Activated T-helper 1 cell treated with Interleukin-2 at 50 U/mL for 16 hours (primary cell): Measurements from ENCODE around the gene KCTD1.

Source experiments
- DNase-seq: peaks from one replicate; pipeline ENCODE4 v3.0.0-alpha.2; 2020; ENCODE audit warnings: low read depth

The KCTD1 gene

DNA sequence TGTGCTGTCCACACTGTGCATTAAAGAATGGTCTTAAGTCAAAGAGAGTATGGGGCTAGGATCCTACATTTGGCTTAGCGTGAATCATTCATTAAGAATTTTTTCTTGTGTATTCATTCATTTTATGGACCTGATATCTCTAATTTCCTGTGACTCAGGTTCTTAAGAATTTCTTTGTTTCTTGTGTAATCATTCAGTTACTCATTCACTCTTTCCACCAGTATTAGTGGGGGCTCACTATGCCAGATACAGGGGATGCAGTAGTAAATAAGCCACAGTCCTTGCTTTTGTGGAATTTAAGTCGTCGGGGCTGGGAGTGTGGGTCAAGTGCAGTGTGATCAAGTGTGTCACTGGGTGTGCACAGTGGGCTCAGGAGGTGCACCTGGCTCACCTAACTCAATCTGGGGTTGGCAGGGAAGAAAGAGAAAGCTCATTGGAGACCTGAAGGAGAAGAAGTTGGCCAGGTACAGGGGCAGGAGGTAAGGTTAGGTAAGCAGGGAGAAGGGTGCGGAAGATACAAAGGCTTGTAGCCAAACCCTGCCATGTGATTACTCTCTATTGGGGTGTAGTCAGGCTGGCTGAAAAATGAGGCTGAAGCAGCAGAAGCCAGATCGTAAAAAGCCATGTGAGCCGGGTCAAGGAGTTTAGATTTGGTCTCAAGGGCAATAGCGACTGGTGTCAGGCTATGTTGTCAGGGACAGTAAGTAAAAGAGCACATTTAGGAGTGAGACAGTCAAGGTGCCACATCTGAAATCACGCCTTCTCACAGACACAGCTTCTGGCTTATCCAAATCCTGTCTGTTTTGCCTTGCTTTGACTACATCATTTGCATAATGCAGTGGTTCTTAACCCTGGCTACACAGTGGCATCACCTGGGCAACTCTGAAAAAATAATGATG is 67.2 kb downstream of the KCTD1 start:
- no peak for DNase-seq

DNA sequence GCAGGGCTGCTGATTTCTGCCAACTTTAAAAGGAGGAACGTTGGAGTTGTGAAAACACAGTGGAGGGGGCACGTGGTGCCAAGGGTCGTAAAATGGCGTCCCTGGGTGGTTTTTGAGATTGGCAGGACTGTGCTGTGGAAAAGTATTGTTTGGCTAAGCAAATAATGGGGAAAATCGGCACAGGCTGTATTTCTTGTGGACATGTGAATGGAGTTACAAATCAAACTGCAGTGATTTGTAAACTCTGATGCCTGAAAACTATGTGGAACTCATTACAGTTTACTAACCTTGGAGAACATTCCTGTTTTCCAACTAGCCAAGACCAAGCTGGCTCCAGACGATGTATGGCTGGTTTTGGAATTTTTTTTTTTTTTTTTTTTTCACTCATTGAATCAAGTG is 68.7 kb downstream of the KCTD1 start:
- DNase-seq: no peak

DNA sequence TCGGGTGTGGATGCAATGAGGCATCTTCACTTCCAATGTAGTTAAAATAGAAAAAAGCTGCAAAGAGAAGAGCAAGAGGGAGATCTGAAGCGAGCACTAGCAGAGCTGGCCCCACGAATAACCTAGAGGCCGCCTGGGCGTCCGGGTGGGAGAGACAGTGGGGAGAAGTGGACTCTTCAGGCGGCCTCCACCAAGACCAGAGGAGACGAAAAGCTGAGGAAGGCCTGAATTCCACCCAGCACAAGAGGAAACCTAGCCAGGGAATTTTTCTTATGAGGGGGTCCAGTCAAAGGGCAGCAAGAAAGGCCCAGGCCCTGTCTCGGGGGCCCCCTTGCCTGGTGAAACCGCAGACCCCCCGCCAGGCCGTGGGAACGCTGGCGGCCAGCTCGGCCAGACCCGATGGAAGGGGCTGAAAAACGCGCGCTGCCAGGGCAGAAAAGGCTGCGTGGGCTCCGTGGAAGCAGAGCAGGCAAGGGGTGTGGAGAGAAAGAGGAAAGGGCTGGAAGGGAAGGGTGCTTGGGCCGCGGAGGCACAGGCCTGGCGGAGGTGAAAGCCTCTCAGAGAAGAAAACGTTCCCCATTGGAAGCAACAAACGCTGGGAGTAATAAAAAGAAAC is 69.2 kb downstream of the KCTD1 start:
- DNase-seq: no peak

DNA sequence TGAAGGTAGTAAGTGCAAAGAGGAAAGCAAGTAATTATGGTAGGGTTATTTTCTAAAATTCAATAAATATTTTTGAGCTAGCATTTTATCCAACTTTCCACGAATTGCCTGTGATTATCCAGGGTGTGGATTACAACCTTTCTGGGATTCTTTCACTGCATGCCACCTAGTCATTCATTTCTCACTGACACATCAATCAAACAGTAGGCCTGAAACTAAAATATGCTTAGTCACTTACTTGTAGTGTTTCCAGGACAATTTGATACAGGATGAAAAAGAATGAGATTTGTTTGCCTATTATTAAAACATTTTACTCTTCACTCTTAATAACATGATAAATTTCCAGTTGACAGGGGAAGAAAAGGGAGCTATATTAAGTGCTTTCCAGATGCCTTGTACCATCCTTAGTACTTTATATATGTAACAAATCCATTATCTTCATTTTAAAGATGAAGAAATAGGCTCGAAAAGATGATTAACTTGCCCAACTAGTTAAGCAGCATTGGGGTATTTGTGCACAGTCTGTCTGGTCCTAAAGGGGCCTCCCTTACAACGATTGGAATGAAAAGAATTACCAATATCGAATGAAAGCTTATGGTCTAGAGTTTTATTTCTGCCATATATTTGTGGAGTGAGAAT is 70.4 kb downstream of the KCTD1 start:
- no peak for DNase-seq

DNA sequence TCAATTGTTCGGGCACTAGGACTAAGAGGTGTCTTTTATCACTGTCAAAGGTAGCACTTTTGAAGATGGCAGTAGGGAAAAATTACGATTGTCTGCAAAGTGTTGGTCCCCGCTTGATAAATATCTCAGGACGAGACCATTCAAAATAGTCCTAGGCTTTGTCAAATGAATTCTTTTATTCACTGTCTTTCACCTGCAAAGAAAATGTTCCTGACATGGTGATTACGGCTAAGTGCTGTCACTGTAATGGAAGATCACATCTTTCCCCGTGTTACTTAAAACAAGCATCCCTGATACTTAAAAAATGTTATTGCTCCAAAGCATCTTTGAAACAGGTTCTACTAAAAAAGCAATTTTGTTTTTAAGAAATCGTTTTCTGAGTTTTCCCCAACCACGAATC is 71.7 kb downstream of the KCTD1 start:
- DNase-seq: no peak

DNA sequence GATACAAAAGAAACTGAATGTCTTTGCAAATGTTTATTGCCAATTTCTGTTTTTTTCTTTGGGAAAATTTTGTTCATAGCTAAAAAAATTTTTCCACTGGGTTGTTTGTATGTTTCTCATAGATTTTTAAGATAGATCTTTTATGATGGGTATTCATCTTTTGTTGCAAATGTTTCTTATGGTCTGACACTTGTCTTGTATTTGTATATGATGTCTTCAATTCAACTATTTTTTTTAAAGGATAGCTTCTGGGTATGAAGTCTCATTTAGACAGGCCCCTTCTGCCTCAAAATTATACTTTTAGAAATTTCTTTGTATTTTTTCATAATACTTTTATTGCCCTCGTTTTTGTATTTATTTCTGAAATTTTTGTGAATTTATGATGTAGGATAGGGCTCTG is 73.8 kb downstream of the KCTD1 start:
- no peak for DNase-seq

DNA sequence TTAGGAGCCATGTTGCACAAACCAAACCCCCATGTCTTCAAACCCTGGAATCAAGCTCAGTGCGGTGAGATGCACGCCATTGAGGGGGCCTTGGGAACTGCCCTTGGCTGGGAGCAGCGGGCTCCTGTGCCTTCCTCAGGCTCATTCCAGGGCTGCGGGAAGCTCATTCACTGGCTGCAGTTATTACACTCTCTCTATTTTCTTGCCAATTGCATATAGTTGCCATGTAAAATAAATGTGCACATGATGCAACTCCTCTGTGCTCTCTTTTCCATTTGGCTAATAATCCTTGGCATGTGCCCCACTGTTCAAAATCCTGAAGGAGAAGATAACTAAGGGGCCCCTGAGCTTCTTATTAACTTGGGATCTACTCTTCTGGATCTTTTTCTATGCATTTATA is 74.7 kb downstream of the KCTD1 start:
- DNase-seq: no peak

DNA sequence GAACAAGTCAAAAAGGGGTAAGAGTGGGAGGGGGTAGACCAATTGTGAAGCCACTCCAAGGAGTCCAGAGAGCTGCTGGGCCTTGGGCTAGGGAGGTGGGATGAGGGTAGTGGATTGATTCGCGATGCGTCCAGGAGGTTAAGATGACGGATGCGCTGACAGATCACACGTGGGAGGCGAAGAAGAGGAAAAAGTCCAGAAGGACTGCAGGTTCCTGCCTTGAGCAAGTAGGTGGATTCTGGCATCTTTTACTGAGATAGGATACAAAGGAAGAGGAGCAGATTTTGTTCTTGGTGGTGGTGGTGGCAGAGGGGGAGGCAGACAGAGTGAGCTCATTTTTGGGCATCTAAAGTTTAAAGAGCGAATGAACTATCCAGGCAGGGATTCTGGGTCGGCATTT is 76.5 kb downstream of the KCTD1 start:
- no peak for DNase-seq

DNA sequence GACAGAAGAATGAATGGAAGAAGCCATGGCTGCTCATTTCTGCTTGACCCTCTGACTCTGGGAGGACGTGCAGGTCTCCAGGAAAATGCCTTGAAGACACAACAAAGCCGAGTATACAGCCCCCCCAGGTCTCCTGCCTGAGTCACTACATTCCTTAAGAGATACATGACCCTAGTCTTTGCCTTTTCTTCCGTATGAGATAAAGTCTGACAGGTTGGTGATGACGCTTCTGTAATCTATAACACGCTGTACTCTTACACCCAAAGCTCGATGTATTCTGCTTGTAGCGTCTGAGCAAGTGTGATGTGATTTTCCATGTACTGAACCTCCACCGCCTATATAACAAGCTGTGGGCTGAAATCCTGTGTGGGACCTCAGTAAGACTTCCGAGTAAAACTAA is 77.3 kb downstream of the KCTD1 start:
- DNase-seq: no peak

DNA sequence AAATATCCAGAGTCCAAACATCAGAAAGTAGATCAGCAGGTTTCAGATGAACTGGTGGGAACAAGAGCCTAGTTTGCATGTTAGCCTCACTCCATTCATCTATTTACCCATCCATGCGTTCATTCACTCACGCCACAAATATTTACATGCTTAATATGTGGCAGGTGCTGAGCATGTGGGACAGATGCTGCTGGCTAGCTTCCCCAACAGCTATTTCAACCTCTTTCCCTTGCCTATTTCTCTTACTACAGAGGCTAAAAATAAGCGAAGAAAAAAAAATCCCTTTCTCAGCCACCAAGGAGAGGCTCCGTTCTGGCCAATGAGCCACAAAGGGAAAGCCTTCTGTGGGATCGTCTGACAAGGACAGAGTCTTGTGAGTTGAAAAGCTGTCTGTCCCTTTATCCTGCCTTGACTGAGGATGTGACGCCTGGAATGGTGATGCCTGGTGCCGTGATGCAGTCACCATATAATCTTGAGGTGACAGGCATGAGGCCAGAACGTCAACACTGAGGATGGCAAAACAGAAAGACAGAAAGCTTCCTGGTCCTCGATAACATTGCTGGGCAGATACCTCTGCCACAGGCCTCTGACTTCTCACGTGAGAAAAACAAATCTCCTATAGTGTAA is 78.2 kb downstream of the KCTD1 start:
- no peak for DNase-seq

DNA sequence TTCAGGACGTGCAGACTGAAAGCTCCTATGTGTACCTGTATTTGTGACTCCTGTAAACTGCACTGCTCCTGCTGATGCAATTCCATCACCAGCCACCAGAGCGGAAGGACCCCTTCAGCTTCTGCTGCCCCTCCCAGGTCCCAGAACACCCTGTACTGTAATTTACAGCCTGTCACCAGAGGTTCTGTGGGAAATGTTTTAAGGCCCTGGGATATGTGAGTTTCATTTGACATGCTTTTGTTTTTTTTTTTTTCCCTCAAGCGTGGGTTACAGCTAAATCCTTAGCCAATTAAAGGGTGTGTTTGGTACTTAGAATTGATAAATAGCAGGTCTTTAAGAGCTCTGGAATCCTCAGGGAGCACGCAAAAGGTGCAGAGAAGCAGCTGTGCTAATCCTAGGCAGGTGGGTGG is 79.4 kb downstream of the KCTD1 start:
- no peak for DNase-seq

DNA sequence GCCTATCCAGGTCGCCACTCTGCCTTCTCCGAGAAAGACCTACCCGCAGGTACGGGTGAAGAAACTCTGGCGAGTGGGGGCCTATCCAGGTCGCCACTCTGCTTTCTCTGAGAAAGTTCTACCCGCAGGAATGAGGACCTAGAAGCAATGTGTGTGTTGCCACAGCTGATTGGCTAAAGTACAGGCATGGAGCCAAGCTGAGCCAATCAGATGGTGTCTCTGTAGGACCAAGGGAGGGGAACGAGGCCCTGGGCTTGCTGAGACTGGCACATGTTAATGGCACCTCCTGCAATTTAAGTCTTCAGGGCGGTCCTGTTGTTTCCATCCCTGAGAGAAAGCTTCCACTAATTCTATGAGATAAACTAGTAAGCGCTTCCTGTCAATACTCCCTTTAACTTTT is 82.3 kb downstream of the KCTD1 start:
- no peak for DNase-seq

DNA sequence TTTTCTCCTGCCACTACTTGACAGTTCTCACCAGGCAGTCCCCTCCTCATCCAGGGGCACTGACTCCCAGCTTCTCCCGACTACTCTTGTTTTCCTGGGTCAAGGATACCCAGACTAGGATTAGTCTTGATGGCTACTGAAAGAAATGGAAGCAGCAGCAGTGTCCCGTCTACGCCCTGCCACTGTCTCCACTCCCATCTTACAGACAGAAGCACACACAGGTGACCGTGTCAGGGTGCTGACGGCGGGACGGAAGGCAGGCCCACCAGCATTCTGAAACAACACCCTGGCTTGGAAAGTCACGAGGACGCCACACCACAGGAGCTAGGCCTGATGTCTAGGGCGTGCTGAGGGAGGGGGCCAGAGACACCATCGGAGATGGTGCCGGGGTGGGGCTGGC is 82.9 kb downstream of the KCTD1 start:
- no peak for DNase-seq

DNA sequence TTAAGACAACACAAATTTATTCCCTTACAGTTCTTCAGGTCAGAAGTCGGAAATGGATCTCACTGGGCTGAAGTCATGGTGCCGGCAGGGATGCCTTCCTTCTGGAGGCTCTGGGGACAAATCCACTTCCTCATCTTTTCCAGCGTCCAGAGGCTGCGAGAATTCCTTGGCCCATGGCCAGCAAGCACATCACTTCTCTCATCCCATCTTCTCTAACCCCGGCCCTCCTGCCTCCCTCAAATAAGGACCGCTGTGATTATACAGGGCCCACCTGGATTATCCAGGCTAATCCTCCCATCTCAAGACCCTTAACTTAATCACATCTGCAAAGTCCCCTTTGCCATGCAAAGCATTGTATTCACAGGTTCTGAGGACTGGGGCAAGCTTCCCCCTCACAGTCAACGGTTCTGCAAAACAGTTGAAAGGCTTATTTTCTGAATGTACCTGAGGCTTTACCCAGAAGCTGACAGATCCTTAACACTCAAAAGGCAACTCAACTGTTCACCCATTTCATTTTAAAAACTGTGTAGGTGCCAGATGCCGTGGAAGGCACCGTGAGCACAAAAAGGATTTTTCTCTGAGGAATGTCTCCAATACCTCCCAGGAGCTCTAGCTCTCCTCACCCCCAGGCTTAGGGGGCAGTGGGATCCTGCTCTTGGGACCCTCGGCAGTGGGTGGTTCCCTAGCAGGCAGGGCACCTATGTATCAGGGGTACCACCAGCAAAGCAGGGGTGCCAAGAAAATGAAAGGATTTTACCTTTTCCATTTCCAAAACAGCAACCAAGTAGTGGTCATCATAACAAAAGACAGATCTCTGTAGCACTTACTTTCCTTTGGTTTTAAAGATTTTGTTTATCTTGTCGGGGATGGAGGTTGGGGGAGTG is 84.0 kb downstream of the KCTD1 start:
- DNase-seq: no peak

DNA sequence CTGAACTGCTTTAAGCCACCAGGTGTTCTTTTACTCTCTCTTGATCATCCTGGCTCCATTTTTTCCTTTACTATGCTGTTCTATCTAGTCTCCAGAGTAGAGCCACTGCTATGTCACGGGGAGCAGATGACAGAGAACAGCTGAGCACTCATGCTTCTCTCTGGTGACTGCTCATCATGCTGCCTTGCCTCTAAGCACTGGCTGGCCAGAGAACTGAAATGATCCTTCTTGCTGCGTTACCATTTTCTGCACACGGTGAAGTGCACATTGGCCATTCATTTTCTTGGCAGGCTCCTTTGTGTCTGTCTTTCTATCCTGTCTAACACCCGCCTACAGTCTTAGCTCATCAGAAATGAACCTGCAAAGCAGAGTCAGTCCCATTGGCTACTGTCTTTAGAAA is 86.0 kb downstream of the KCTD1 start:
- no peak for DNase-seq

DNA sequence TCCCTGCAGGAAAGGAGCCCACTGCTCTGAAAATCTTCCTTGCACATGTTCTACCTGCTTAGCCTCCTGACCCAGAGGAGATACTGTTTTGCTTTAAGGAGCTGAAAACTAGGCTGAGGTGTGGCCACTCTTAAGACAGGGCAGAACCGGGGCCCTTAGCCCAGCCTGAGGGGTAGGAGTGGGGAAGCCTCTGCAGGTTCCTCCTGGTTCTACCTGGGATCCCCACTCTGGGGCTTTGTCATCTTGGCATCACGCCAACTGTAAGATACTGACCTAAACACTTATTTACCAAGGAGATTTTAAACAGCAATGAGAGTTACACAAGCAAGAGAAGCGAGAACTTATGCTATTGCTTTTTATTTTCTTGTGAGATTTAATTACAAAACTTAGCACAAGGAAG is 86.9 kb downstream of the KCTD1 start:
- DNase-seq: no peak

DNA sequence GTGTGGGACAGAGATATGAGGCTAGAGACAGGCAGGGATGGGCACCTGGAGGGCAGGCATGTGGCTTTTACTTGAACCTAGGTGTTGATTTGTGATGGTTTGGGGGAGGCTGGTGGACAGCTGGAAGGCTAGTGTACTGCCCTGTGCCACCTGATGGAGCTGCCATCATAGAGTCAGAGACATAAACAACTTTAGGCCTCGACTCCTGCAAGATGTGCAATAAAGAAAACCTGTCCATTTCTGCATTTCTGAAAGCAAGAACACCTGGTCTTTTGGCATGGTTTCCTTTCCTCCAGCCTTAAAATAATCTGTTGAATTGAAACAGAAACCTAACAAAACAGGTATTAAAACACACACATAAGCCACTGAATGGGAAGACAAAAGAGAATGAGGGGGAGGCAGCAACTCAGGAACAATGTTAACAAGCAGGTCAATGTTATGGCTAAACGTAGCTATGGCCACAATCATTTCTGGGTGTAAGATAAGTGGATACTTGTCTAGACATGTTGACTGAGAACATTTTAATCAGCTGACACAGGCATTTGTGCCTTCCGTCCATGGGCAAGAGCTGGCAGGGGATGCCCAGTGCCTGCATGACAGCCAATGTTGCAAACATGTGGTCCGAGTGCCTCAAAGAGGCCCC is 87.8 kb downstream of the KCTD1 start:
- no peak for DNase-seq

DNA sequence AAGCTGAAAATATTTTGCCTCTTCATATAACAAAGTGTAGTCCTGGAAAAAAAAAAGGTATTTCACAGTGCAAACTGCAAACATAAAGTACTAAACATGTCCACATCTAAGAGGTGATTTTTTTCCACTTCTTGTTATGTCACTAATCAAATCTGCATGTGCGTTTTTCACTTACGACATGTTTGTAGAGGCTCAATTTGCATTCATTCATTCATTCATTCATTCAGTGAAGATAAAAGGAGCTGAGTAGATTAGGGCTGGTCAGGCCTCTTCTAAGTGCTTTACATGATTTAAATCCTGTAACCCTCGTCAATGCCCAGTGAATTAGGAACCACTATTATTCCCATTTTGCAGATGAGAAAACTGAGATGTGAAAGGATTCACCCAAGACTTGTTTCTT is 88.5 kb downstream of the KCTD1 start:
- no peak for DNase-seq

DNA sequence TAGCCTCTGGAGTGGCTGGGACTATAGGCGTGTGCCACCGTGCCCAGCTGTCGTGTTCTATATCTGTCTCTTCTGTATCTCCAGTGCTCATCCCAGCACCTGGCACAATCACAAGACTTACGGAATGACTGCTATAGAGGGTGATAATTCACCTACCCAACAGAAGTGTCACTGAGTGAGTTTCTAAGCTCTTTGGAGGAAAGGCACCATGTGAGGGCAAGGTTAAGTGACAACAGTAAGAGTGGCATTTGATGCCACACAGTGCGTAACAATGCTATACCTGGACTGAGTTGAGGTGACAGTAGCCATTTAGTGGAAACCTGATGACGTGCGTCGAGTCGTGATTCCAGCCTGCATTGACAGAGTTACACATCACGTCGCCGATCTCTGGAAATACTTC is 89.0 kb downstream of the KCTD1 start:
- DNase-seq: no peak

DNA sequence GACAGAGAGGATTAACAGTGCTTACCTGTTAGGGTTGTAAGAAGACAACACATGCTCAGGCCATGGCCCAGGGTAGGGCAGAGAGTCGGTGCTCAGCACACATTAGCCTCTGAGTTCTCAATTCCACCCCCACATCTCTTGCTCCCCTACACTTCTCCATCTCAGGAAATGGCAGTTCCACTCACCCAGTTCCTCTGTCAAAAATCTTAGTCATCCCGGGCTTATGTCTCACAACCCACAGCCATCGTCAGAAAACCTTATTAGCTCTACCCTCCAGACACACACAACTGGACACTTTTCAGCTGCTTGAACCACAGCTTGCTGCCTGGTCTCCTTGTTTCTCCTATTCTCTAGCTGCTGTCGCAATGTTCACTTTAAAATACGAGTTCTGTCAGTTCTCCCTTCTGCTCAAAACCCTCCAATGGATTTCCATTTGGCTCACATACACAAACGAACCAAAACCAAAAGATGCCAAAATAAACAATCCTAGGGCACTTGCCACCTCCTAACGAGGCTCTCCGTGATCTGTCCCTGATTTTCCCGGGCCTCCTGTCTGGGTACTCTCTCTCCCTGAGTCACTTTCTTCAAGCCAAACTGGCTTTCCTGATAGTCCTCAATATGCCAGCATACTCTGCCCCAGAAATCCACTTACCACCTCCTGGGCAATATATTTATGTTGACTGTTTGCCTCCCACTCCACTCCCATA is 89.7 kb downstream of the KCTD1 start:
- no peak for DNase-seq
